M059J (cell line): ENCODE results near the gene PPP1R13B. TPM values are rescaled to one million over a fixed set of nuclear protein-coding genes. Genes with fewer than 3 reads are reported as not detected.

ENCODE experiments used
- DNase-seq: peaks from one replicate; pipeline ENCODE4 v3.0.0-alpha.2; 2012; ENCODE audit warnings: low read depth
- total RNA-seq: library from RNA; depleted of rRNA; stranded (reverse); fragments of >200 nt; shearing (Covaris generic); gene quantifications from 2 replicates; pipeline ENCODE4 v1.2.3, GENCODE V29; 2014

PPP1R13B gene
- total RNA-seq, 1 experiment from 2014 or later: 3.1 TPM

- DNase-seq: no peak
Observed at GRCh38 chr14:103714063-103714724, 133.2 kb downstream of the PPP1R13B start.

- DNase-seq: no peak
Observed at GRCh38 chr14:103713304-103714062, 133.9 kb downstream of the PPP1R13B start.

GRCh38 chr14:103712633-103713247 is 134.6 kb downstream of the PPP1R13B start:
- DNase-seq: no peak

GRCh38 chr14:103711516-103712431 is 135.6 kb downstream of the PPP1R13B start:
- peak; percentile 44 for DNase-seq

GRCh38 chr14:103710771-103711377 is 136.5 kb downstream of the PPP1R13B start:
- DNase-seq: no peak

- DNase-seq: no peak
Observed at GRCh38 chr14:103709814-103710213, 137.6 kb downstream of the PPP1R13B start.

GRCh38 chr14:103708750-103709187 is 138.6 kb downstream of the PPP1R13B start:
- DNase-seq: no peak

- DNase-seq: peak; percentile 17
Observed at GRCh38 chr14:103707329-103708263, 139.8 kb downstream of the PPP1R13B start.

- no peak for DNase-seq
Observed at GRCh38 chr14:103706551-103707328, 140.6 kb downstream of the PPP1R13B start.

GRCh38 chr14:103705504-103706284 is 141.7 kb downstream of the PPP1R13B start:
- DNase-seq: no peak

- DNase-seq: no peak
Observed at GRCh38 chr14:103705118-103705503, 142.3 kb downstream of the PPP1R13B start.

- DNase-seq: no peak
Observed at GRCh38 chr14:103704708-103705107, 142.7 kb downstream of the PPP1R13B start.

- no peak for DNase-seq
Observed at GRCh38 chr14:103703433-103704385, 143.7 kb downstream of the PPP1R13B start.

- no peak for DNase-seq
Observed at GRCh38 chr14:103702497-103703432, 144.6 kb downstream of the PPP1R13B start.

GRCh38 chr14:103702095-103702494 is 145.3 kb downstream of the PPP1R13B start:
- DNase-seq: no peak
